IMR-90 (cell line): ENCODE results near the gene SPCS3. TPM values are rescaled to one million over a fixed set of nuclear protein-coding genes. Genes with fewer than 3 reads are reported as not detected.

Experiments used
- ATAC-seq: fragments of 200-7000 bp; cut with Tn5 transposase; 2 replicates; pipeline ENCODE4 v1.9.1; 2020; ENCODE audit warnings: low read depth, mild to moderate bottlenecking, moderate library complexity
- BruUV-seq: library from RNA; stranded (reverse); fragments of 400-500 nt; replicated peaks from 2 replicates; lab custom pipeline; 2021; lab: Mats Ljungman, UMichigan
- CTCF ChIA-PET: fragments of 300-600 bp; formaldehyde crosslinking; extraction: SDS; loops from one replicate; lab custom pipeline; 2021; ENCODE audit warnings: antibody characterized with exemption; lab: Yijun Ruan, JAX
- POLR2A ChIA-PET: fragments of 300-600 bp; sonication (Branson Sonifier 250); formaldehyde crosslinking; loops from one replicate; lab custom pipeline; 2022; ENCODE audit warnings: antibody characterized with exemption; ENCODE audit not compliant: unreplicated experiment; lab: Charles Lee
- DNase-seq: peaks from one replicate; pipeline ENCODE4 v3.0.0; 2013
- H2AFZ ChIP-seq: replicated peaks from 2 replicates; pipeline ENCODE3; 2013; ENCODE audit warnings: low read length, mild to moderate bottlenecking; ENCODE audit not compliant: poor library complexity
- H2AK5ac ChIP-seq: 2 replicates; pipeline ENCODE4 v1.6.1; 2013; ENCODE audit warnings: low read depth, low read length, inconsistent platforms
- H2AK9ac ChIP-seq: replicated peaks from 2 replicates; pipeline ENCODE3; 2013; ENCODE audit warnings: mild to moderate bottlenecking, low read depth, low read length, moderate library complexity; ENCODE audit not compliant: poor library complexity
- H2BK120ac ChIP-seq: 2 replicates; pipeline ENCODE4 v1.6.1; 2013; ENCODE audit warnings: low read depth, low read length, inconsistent platforms
- H2BK15ac ChIP-seq: 3 replicates; pipeline ENCODE4 v1.6.1; 2013; ENCODE audit warnings: low read depth, low read length, inconsistent platforms
- H2BK20ac ChIP-seq: 2 replicates; pipeline ENCODE4 v1.6.1; 2013; ENCODE audit warnings: low read depth, mild to moderate bottlenecking, inconsistent platforms, low read length, moderate library complexity
- H2BK5ac ChIP-seq: 2 replicates; pipeline ENCODE4 v1.6.1; 2013; ENCODE audit warnings: mild to moderate bottlenecking, low read depth, low read length, inconsistent platforms; ENCODE audit not compliant: poor library complexity, severe bottlenecking
- H3K14ac ChIP-seq: replicated peaks from 2 replicates; pipeline ENCODE4 v1.6.1; 2013; ENCODE audit warnings: low read depth, low read length, inconsistent platforms
- H3K18ac ChIP-seq: 2 replicates; pipeline ENCODE4 v1.6.1; 2013; ENCODE audit warnings: low read depth, low read length, control low read depth
- H3K23ac ChIP-seq: 2 replicates; pipeline ENCODE4 v1.6.1; 2013; ENCODE audit warnings: low read depth, low read length, inconsistent platforms
- H3K27ac ChIP-seq: 2 replicates; pipeline ENCODE4 v1.5.1; 2013; ENCODE audit warnings: mild to moderate bottlenecking, control low read depth, low read length; ENCODE audit not compliant: insufficient read depth
- H3K27me3 ChIP-seq: 2 replicates; pipeline ENCODE4 v1.6.1; 2013; ENCODE audit warnings: low read length; ENCODE audit not compliant: control insufficient read depth, insufficient read depth
- H3K36me3 ChIP-seq: 2 replicates; pipeline ENCODE4 v1.6.1; 2013; ENCODE audit warnings: low read length, mixed read lengths; ENCODE audit not compliant: control insufficient read depth, insufficient read depth
- H3K4ac ChIP-seq: 2 replicates; pipeline ENCODE4 v1.6.1; 2013; ENCODE audit warnings: low read depth, low read length, inconsistent platforms
- H3K4me1 ChIP-seq: 2 replicates; pipeline ENCODE4 v1.6.1; 2013; ENCODE audit warnings: low read length, mixed read lengths; ENCODE audit not compliant: control insufficient read depth, insufficient read depth
- H3K4me2 ChIP-seq: 2 replicates; pipeline ENCODE4 v1.6.1; 2013; ENCODE audit warnings: low read depth, mild to moderate bottlenecking, control low read depth, low read length, moderate library complexity
- H3K4me3 ChIP-seq: 2 replicates; pipeline ENCODE4 v1.5.1; 2013; ENCODE audit warnings: low read depth, mild to moderate bottlenecking, control low read depth, low read length, moderate library complexity; ENCODE audit not compliant: insufficient read depth
- H3K56ac ChIP-seq: 2 replicates; pipeline ENCODE4 v1.6.1; 2013; ENCODE audit warnings: low read length, inconsistent platforms; ENCODE audit not compliant: insufficient read depth; ENCODE audit errors: extremely low read depth
- H3K79me1 ChIP-seq, 2 experiments: 2 replicates each; pipeline ENCODE4 v1.6.1; 2013; ENCODE audit warnings: low read length in 2 of 2, inconsistent platforms in 1 of 2, low read depth in 1 of 2
- H3K9ac ChIP-seq: 2 replicates; pipeline ENCODE4 v1.6.1; 2013; ENCODE audit warnings: low read depth, low read length, control low read depth
- H3K9me1 ChIP-seq: 2 replicates; pipeline ENCODE4 v1.6.1; 2013; ENCODE audit warnings: low read length, inconsistent platforms; ENCODE audit not compliant: insufficient read depth
- H3K9me3 ChIP-seq: 2 replicates; pipeline ENCODE4 v1.6.1; 2013; ENCODE audit warnings: low read length; ENCODE audit not compliant: control insufficient read depth, insufficient read depth
- H4K20me1 ChIP-seq: 2 replicates; pipeline ENCODE4 v1.6.1; 2013; ENCODE audit warnings: low read length, inconsistent platforms; ENCODE audit not compliant: insufficient read depth
- H4K5ac ChIP-seq: 2 replicates; pipeline ENCODE4 v1.6.1; 2013; ENCODE audit warnings: mild to moderate bottlenecking, low read depth, low read length, control low read depth
- H4K8ac ChIP-seq, 2 experiments: 2 replicates each; pipeline ENCODE4 v1.6.1; 2013; ENCODE audit warnings: low read depth in 2 of 2, low read length in 2 of 2, control low read depth in 1 of 2, inconsistent platforms in 1 of 2
- H4K91ac ChIP-seq: 2 replicates; pipeline ENCODE4 v1.6.1; 2013; ENCODE audit warnings: low read depth, low read length, inconsistent platforms; ENCODE audit not compliant: insufficient read depth
- BHLHE40 ChIP-seq: fragments of 150-350 bp; IDR thresholded peaks from 2 replicates; pipeline ENCODE4 v1.6.1; 2016; ENCODE audit warnings: mild to moderate bottlenecking, low read depth, low read length
- CEBPB ChIP-seq: IDR thresholded peaks from 2 replicates; pipeline ENCODE4 v1.6.1; 2012; ENCODE audit warnings: low read depth, low read length, improper control_type of control experiment
- CHD1 ChIP-seq: IDR thresholded peaks from 2 replicates; pipeline ENCODE4 v1.6.1; 2012; ENCODE audit warnings: low read depth, low read length, improper control_type of control experiment
- CTCF ChIP-seq: conservative IDR thresholded peaks from 2 replicates; pipeline ENCODE4 v1.5.1; 2012; ENCODE audit warnings: mild to moderate bottlenecking, low read depth, low read length, improper control_type of control experiment
- ELK1 ChIP-seq: fragments of 150-350 bp; IDR thresholded peaks from 2 replicates; pipeline ENCODE4 v1.6.1; 2016; ENCODE audit warnings: low read depth, mild to moderate bottlenecking, low read length, moderate library complexity, borderline replicate concordance
- FOS ChIP-seq: fragments of 150-350 bp; IDR thresholded peaks from 2 replicates; pipeline ENCODE4 v1.6.1; 2016; ENCODE audit warnings: low read depth, low read length
- MAFK ChIP-seq: IDR thresholded peaks from 2 replicates; pipeline ENCODE4 v1.6.1; 2012; ENCODE audit warnings: low read depth, low read length, improper control_type of control experiment
- MAZ ChIP-seq: IDR thresholded peaks from 2 replicates; pipeline ENCODE4 v1.6.1; 2012; ENCODE audit warnings: low read depth, mild to moderate bottlenecking, low read length, improper control_type of control experiment, moderate library complexity, borderline replicate concordance
- MXI1 ChIP-seq: IDR thresholded peaks from 2 replicates; pipeline ENCODE4 v1.6.1; 2012; ENCODE audit warnings: low read depth, mild to moderate bottlenecking, low read length, moderate library complexity, borderline replicate concordance
- NFE2L2 ChIP-seq: fragments of 150-350 bp; IDR thresholded peaks from 2 replicates; pipeline ENCODE4 v1.6.1; 2016; ENCODE audit warnings: low read depth, mild to moderate bottlenecking, low read length
- POLR2A ChIP-seq: IDR thresholded peaks from 2 replicates; pipeline ENCODE4 v1.6.1; 2012; ENCODE audit warnings: mild to moderate bottlenecking, low read depth, low read length
- RAD21 ChIP-seq: IDR thresholded peaks from 2 replicates; pipeline ENCODE4 v1.6.1; 2012; ENCODE audit warnings: low read length, improper control_type of control experiment
- RCOR1 ChIP-seq: IDR thresholded peaks from 2 replicates; pipeline ENCODE4 v1.6.1; 2012; ENCODE audit warnings: mild to moderate bottlenecking, low read length, improper control_type of control experiment; ENCODE audit not compliant: insufficient replicate concordance
- RFX5 ChIP-seq: IDR thresholded peaks from 2 replicates; pipeline ENCODE4 v1.8.0; 2012; ENCODE audit warnings: low read depth, mild to moderate bottlenecking, low read length, moderate library complexity
- SMC3 ChIP-seq: fragments of 150-350 bp; IDR thresholded peaks from 2 replicates; pipeline ENCODE4 v1.6.1; 2016; ENCODE audit warnings: low read depth, mild to moderate bottlenecking, antibody characterized with exemption, low read length, moderate library complexity
- USF2 ChIP-seq: fragments of 150-350 bp; IDR thresholded peaks from 2 replicates; pipeline ENCODE4 v1.6.1; 2017; ENCODE audit warnings: mild to moderate bottlenecking, antibody characterized with exemption, low read length, low read depth
- WGBS, 2 experiments: methylation state at CpG; one replicate each; pipeline versions ENCODE4 v1.1.5 to v1.1.7; 2013; ENCODE audit warnings: missing lambda C conversion rate in 2 of 2; ENCODE audit not compliant: insufficient read length in 1 of 2; ENCODE audit errors: extremely low coverage in 2 of 2; 5-methylcytosine and 5-hydroxymethylcytosine counted together
- dilution Hi-C: fragments of 300-500 bp; cut with HindIII; formaldehyde crosslinking; loops from one replicate; pipeline ENCODE4 v1.14.3; 2018; ENCODE audit warnings: low sequenced_read_pairs; ENCODE audit not compliant: unreplicated experiment
- in situ Hi-C: fragments of 300-500 bp; cut with MboI; formaldehyde crosslinking; loops from 3 replicates; pipeline ENCODE4 v1.14.3; 2019; ENCODE audit warnings: low sequenced_read_pairs, inconsistent platforms, mixed read lengths
- intact Hi-C: fragments of 100-400 bp; cut with micrococcal nuclease; formaldehyde crosslinking; loops from 2 replicates; pipeline ENCODE4 v1.10.0; 2022
- polyA plus RNA-seq, 3 experiments: library from polyadenylated mRNA; depleted of rRNA; stranded (reverse); fragments of >200 nt; gene quantifications; 2 replicates each; pipeline ENCODE4 v1.2.3, GENCODE V29; 2012; ENCODE audit warnings: low replicate concordance in 1 of 3
- total RNA-seq: library from RNA; depleted of rRNA; stranded (reverse); fragments of >200 nt; gene quantifications from 2 replicates; pipeline ENCODE4 v1.2.3, GENCODE V29; 2012

The SPCS3 gene
- total and polyA plus RNA-seq, 2 of the 4 experiments (the other 2 are of a cell fraction) = 41.6 to 77.4 TPM

GRCh38 chr4:176334066-176334465 is 14.3 kb downstream of the SPCS3 start:
- Histone ChIP-seq H3K27me3 (no peaks in the 10 kb centered on the region), H2BK120ac (no peak overlapping the region; the same call in 1 of the 2 replicates), H3K9ac (no peak overlapping the region), H4K20me1 (no peaks in the 10 kb centered on the region), H3K18ac (no peak overlapping the region), H4K5ac (no peak overlapping the region), H2BK20ac (no peak overlapping the region), H4K91ac (no peak overlapping the region), H3K36me3 (peaks cover 4% of the 10 kb centered on the region; the same call in 1 of the 2 replicates), H3K4me1 (peaks cover 5% of the 10 kb centered on the region; the same call in 1 of the 2 replicates), H3K4me2 (no peak overlapping the region), H3K9me1 (no peaks in the 10 kb centered on the region), H3K9me3 (no peaks in the 10 kb centered on the region), H2AFZ (no peak overlapping the region), H2AK5ac (no peak overlapping the region), H2BK5ac (peak overlapping the region; percentile 2), H2AK9ac (no peak overlapping the region), H3K4me3 (no peak overlapping the region), H3K79me1 (peaks cover 15 to 37% of the 10 kb centered on the region in 2 experiments), H3K27ac (no peak overlapping the region), H3K56ac (no peak overlapping the region), H3K23ac (no peak overlapping the region), H3K14ac (no peak overlapping the region), H4K8ac (0 out of 4 replicates have a peak overlapping the region, but pooled peaks of 1 of the 2 experiments have one; percentile 27), H2BK15ac (no peak overlapping the region), H3K4ac (no peak overlapping the region)
- POLR2A ChIA-PET = no interaction called here
- no peak for TF ChIP-seq RAD21
- no peak for TF ChIP-seq RFX5
- TF ChIP-seq USF2 = no peak
- TF ChIP-seq POLR2A = no peak
- no peak for TF ChIP-seq CEBPB
- TF ChIP-seq MAZ = no peak
- TF ChIP-seq BHLHE40 = no peak
- TF ChIP-seq MAFK = no peak
- no peak for TF ChIP-seq CTCF
- no peak for TF ChIP-seq ELK1
- no peak for TF ChIP-seq FOS
- TF ChIP-seq NFE2L2 = no peak
- no peak for TF ChIP-seq SMC3
- TF ChIP-seq RCOR1 = no peak
- no peak for TF ChIP-seq MXI1
- TF ChIP-seq CHD1 = no peak
- no peak for ATAC-seq
- intact Hi-C loops = loop anchor here (10.0 kb wide), 2 partner anchors 1569 to 1969 kb away; no protein-coding TSS in a partner anchor
- no TSS peak for BruUV-seq
- WGBS, 2 experiments = no CpG with 5 or more reads among the region's 5 CpGs
- DNase-seq = no peak
- CTCF ChIA-PET = interaction anchor here (0.8 kb wide), 1 partner anchor 299 kb away, joined by 4 read pairs; no protein-coding TSS in a partner anchor
- in situ Hi-C loops = loop anchor here (10.0 to 25.0 kb wide), 4 partner anchors 189 to 1972 kb away; no protein-coding TSS in a partner anchor
- dilution Hi-C loops = no loop called here
